GM19324 (cell line): ENCODE data around the gene FAM83B.
"Not testable (repeated sequence)": the region's sequence is repeated elsewhere in the genome, so short reads cannot be mapped to it uniquely, and the experiment has no call there.

Source experiments
- ATAC-seq: cut with Tn5 transposase; IDR thresholded peaks from one replicate; pipeline ENCODE4 v1.9.1; 2021; ENCODE audit warnings: mild to moderate bottlenecking, moderate library complexity; ENCODE audit not compliant: unreplicated experiment, low FRiP score

The FAM83B gene, protein sequence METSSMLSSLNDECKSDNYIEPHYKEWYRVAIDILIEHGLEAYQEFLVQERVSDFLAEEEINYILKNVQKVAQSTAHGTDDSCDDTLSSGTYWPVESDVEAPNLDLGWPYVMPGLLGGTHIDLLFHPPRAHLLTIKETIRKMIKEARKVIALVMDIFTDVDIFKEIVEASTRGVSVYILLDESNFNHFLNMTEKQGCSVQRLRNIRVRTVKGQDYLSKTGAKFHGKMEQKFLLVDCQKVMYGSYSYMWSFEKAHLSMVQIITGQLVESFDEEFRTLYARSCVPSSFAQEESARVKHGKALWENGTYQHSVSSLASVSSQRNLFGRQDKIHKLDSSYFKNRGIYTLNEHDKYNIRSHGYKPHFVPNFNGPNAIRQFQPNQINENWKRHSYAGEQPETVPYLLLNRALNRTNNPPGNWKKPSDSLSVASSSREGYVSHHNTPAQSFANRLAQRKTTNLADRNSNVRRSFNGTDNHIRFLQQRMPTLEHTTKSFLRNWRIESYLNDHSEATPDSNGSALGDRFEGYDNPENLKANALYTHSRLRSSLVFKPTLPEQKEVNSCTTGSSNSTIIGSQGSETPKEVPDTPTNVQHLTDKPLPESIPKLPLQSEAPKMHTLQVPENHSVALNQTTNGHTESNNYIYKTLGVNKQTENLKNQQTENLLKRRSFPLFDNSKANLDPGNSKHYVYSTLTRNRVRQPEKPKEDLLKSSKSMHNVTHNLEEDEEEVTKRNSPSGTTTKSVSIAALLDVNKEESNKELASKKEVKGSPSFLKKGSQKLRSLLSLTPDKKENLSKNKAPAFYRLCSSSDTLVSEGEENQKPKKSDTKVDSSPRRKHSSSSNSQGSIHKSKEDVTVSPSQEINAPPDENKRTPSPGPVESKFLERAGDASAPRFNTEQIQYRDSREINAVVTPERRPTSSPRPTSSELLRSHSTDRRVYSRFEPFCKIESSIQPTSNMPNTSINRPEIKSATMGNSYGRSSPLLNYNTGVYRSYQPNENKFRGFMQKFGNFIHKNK

DNA sequence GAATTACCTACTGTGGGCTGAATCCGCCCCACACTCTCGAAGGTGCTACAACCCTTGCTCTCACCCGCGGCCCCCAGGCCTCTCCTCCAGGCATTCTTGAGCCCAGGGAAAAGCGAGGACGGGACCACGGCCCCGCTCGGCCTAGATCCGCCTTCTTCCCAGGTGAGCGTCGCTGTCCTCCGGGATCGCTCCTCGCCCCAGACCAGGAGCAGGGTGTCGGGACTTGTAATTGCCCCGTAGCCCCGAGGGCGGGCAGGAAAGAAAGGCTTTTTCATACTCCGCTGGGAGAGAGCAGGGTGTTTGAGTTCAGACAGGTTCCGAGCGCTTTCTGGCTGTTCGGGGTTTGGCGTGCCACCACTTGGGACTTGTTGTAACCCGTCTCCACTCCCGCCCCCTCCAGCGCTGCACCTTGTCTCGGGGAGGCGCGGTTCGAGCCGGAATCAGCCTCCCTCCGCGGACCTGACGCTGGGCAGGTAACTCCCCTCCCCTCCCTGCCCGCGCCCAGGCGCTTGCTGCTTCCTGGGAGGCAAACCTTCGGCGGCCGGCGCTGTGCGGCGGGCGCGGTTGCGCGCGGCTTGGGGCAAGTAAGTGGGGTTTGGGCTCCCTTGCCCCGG is at the start of gene FAM83B:
Gene FAM83B, plus strand, starts transcription at position 529 of the 614 bp plus-strand sequence. CDS start 23,476 bp downstream, outside the sequence.
- no peak for ATAC-seq

DNA sequence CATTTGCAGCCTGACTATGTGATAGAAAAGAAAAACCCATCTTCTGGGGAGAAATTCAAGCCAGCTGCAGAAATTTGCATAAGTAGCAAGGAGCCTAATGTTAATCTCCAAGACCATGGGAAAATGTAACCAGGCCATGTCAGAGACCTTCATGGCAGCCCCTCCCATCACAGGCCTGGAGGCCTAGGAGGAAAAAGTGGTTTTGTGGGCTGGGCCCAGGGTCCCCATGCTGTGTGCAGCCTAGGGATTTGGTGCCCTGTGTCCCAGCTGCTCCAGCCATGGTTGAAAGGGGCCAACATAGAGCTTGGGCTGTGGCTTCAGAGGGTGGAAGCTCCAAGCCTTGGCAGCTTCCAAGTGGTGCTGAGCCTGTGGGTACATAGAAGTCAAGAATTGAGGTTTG is 49.7 kb upstream of the FAM83B start:
- ATAC-seq, result not testable (repeated sequence)

DNA sequence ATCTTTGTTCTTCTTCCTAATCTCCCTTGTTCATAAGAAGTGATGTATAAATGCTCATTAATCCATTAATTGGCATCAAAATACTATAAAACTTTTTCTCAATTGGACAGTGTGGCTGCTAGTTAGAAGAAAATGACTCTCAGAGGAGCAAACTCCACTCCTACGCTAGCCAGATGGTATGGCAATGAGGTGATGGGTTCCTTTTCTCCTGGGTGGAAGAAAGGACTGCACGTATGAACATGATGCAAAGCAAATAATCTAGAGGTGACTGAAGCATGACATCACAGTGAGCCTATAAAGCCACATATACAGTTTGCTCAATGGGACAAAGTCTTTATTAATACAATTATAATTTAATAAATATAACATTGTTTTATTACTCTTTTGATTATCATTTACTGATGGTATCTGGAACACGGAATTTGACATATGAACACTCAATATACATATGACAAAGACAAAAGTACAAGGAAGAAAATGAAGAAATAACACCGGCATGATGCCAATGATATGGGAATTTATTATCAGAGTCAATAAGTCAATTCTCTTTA is 46.4 kb upstream of the FAM83B start:
- ATAC-seq, result no peak

DNA sequence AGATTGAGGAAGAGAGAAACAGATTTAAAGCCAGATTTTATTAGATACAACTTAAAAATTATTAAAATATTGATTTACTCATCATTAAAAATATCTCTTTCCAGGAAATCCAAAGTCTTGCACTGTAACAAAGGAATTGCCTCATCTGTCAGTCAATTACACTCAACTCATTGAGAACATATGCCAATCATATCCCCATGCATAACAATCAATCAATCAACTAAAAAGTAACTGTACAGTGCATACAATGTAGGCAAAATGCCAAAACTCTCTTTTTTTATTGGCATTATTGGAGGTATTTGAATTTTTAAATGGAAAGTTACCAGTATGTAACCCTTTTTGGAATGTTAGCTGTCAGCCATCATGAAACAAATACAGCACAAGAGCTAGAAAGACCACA is 45.3 kb upstream of the FAM83B start:
- ATAC-seq, result no peak

DNA sequence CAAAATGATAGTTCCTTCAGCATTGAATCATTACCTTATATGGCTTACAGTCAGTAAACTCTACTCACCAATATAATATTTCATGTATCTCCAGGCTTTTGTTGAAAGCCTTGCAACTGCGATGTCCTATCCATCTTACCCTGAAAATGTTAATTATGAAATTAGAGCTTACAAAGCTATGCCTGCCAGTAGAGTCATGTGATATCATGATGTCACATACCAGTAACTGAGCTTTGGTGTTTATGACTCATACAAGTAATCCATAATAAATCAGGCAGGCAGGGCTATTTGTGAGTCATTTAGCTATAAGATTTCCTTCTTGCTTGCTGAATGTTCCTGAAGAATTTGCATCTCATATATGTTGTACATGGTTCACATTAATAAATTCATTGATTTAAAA is 44.9 kb upstream of the FAM83B start:
- ATAC-seq, result no peak

DNA sequence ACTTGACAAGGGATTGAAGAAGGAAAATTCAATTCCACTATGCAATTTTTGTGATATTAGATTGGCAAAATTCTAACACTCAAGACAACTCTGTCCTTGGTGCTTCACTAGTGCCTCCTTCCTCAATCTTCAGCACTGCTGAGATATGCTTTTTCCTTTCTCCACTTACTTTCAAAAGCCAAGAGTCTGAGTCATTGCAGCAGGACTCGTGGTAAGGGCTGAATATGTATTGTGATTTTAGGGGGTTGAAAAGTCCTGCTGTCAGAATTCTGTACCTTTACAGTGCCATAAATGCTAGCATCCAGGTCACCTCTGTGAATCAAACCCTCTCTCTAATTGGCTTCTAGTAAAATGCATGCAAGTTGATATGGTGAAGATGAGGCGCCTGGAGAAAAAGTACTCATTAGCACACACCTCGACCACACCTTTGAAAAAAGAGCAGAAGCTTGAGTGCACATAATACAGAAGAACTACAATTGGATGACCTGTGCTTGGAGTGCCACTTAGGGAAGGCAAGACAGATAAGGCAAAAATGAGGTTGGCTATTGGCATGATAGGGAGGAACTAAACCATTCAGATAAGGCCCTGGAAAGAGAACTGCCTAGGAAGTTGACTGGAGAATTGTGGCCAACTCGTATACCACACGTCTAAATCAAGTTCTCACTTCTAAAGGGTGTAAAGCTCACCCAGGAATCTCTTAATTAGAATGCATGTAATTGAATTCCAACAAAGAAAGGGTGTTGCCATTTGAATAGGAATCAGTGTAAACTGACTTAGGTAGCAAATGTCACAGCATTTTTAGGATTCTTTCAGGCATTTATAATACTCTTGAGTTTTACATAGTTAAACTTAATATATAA is 43.6 kb upstream of the FAM83B start:
- ATAC-seq, result no peak

DNA sequence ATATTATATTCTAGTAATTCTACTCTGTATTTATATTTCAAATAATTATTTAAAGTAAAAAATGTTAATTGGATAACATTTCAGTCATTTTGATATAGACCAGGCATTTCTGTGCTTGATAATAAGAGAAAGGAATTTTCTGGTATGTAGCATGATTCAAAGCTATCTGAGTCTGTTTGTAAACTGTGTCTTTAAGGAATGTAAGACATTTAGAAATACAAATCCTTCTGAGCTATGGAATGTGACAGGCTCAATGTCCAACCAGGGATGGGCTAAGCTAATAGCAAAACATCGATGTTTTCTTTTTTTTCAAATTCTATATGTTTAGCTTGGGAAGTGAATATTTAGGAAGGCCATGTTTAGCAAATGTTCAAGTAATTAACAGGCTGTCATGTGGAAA is 41.5 kb upstream of the FAM83B start:
- ATAC-seq, result no peak

DNA sequence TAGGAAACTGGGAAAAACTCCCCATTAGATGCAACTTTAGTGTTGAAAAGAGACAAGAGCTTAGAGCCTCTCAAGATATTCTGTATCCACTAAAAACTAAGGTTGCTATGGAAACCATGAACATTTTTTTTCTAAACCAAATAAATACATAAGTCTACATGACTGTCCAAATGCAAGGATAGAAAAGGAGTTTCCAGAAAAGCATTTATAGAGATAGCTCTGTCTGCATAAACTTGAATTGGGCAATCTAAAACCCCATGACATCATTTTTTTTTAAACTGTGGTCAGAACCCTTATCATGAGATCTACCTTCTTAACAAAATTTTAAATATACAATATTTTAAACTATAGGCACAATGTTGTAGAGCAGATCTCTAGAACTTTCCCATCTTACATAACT is 36.4 kb upstream of the FAM83B start:
- no peak for ATAC-seq

DNA sequence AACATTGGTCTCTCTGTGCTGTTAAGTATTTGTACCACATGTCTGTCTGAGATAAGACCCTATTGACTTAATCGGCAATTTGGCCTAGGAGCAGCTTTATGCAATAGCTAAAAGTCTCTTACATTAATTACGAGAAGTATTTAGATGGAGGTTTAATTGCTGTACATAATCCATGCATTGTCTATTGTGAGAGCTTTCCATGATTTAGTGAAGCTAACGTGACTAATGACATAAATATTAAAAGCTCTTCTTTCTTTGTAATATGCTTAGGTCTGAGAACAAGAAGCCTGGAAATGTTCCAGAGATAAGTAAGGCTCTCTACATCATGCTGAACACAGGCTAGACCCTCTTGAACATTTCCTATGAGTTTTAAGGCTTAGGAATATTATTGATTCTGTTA is 32.7 kb upstream of the FAM83B start:
- ATAC-seq, result no peak

DNA sequence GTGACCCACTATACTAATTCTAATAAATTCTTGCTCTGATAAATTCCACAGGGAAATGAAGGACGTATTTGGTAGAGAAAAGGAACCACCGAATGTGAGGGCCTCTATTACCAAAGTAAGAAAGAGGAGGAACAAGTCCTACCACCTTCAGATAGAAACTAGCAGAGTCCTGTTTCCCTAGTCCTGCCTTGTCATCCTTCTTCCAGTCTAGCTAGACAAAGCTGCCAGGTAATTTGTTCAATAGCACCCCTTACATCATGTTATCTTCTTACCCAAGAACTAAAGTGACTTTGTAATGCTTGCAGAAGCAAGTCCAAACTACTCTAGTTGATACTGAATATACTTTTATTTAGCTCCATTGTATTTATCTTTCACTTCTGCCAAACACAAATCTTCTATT is 29.3 kb upstream of the FAM83B start:
- no peak for ATAC-seq

DNA sequence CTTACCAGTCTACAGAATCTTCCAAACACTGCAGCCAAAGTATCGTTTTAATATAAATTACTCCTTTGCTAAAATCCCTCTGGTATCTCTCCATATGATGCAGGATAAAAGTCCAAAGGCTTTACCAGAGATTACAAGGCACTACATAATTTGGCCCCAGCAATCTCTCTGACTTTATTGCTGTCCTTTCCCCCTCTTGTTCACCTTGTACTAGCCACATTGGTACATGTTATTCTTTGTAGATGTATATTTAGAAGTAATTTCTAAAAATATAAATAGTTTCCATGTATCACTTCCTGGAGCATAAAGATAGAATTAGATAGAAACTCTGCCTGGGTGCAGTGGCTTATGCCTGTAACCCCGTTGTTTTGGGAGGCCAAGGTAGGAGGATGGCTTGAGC is 28.7 kb upstream of the FAM83B start:
- ATAC-seq, result no peak

DNA sequence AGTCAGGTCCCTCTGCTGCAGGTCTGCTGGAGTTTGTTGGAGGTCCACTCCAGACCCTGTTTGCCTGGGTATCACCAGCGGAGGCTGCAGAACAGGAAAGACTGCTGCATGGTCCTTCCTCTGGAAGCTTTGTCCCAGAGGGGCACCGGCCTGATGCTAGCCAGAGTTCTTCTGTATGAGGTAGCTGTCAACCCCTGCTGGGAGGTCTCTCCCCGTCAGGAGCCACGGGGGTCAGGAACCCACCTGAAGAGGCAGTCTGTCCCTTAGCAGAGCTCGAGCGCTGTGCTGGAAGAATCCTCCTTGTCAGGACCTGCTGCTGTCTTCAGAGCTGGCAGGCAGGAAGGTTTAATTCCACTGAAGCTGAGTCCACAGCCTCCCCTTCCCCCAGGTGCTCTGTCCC is 22.3 kb upstream of the FAM83B start:
- not testable (repeated sequence) for ATAC-seq

DNA sequence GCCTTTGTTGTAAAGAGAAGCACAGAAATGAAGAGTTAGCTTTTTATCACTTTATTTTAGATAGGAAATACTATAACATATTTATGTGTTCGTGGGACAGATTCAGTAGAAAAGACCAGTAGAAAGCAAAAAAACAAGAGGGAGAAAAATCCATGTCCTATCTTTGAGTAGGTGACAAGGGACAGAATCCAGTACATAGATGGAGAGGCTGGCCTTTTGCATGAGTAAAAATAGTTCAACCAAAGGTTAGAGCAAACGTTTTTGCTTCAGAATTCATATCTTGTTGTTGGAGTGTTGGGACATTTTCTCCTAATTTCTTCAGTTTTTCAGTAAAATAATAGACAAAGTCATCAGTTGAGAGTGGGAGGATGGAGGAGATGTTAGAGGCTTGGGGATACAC is 19.6 kb upstream of the FAM83B start:
- ATAC-seq, result no peak

DNA sequence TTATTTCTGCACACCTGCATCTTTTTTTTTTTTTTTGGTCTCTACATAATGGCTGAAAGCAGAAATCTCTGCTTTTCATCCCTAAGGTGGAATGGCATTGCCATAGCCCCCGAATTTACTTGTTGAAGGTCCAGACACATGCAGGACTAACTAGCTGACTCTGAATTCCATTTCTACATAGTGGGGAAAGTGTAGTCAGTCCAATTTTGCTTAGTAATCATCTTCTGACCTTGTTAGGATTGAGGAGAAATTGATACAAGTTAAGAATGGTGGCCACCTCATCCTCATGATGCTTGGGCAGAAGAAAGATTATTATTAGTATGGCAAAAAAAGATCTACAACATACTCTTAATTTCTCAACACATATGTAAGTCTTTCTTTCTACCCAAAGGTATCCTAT is 16.4 kb upstream of the FAM83B start:
- ATAC-seq, result no peak

DNA sequence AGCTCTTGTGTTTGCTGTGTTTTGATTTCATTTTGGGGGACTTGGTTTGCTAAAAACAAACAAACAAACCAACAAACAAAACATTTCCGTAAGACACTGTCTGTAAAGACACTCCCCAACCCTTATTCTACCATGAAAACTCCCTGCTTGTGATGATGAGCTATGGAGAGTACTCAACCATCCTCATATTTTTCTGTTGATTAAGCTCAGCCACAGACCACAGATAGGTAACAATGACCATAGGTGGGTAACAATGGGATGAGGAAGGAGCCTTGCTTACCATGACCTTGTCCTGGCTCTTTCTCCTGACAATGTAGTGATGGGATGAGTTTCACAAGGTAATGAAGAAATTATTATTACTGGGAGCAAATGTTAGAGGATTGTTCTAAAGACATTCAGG is 11.4 kb upstream of the FAM83B start:
- ATAC-seq, result no peak

DNA sequence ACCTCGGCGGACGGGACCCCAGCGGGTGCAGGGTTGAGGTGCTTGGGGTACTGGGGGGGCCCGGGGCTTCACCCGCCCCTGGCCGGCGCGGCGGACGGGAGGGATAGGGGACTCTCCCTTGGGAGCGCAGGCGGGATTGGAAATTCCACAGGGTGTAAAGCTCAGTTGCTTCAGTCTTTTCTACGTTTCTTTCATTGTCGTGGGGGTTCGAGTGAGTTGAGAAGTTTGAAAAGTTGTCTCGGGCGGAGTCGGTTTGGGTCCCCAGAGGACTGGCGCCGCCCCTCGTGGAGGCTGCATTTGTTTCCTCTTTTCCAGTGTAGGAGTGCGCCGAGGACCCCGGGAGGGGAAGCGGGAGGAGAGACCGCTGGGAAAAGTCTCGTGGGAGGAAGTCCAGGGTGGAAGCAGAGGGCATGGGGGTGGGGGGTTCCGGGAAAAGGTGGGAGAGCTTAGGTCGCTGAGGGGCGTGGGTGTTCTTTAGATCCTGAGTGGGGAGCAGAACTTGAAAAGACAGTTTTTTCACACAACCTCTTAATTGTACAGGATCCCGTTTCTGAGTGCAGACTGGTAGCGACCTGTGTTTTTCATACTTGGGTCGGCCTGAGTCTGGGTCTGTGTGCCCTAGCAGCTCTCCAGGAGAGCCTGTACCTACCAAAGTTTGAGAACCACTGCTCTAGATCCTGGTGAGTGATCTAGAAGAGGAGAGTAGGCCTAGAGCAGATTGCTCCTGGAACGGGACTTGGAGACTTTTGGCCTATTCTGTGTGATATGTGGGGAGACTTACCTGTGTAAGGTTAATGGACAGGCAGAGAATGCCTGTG is 495 bp downstream of the FAM83B start:
- ATAC-seq, result no peak

DNA sequence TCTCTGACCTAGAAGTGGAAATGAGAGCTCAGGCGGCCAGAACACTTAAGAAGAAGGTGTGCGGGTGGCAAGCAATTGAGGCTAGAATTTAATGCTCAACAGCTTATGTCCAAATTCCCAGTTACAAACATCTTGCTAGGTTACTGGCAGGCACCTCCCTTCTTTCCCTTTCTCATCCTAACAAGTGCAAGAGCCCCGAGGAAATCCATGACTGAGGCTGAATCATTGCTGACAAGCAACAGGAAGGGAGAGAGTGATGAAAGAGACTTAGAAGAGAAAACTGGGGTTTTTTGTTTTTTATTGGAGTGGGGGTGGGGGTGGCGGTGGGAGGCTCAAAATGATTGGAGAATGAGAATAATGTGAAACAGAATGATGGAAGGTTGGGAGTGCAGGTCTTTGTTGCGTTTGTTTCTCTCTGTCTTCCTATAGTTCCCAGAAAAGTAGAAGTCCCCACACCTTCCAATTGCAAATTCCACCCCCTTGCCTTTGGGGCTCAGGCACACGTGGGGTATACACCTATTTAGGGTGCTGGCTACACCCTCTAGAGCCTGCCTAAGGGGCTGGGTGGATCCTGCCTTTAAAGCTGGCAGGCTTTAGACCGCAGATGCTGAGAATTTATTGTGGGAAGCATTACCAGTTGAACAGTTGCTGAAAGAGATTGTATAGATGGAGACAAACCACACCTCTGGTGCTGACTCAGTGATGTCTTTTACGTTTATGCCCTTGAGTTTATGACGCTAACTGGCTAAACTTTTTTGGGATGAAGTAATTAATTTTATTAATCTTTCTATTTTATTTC is 1.4 kb downstream of the FAM83B start:
- no peak for ATAC-seq

DNA sequence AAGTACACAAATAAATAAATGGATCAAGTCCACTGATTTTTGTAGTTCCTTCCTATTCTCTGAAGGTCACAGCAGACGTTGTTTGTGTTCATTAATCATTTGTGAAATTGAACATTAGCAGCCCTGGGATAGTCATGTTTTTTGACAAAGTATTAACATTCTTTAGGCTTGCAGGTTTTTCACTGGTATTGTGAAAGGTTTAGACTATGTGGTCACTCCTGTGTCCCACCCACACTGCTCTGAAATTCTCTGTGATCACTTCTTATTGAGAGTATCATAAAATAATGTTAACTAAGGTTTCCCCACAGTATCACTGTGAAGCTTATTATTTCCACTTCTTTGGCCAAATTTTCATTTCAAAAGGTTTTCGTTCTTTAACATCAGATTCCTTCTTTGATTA is 3.5 kb downstream of the FAM83B start:
- no peak for ATAC-seq
